HG03095 (cell line): Measurements from ENCODE around the gene CSF2.
"Not testable (repeated sequence)": the region's sequence is repeated elsewhere in the genome, so short reads cannot be mapped to it uniquely, and the experiment has no call there.

Experiments used
- ATAC-seq: cut with Tn5 transposase; IDR thresholded peaks from one replicate; pipeline ENCODE4 v1.9.1; 2021; ENCODE audit warnings: moderate library complexity; ENCODE audit not compliant: unreplicated experiment

CSF2 gene

GRCh38 chr5:132105688-132106087 lies 32.1 kb downstream of the CSF2 start:
- no peak for ATAC-seq

- not testable (repeated sequence) for ATAC-seq
Measured at GRCh38 chr5:132108495-132108894, 34.9 kb downstream of the CSF2 start.

GRCh38 chr5:132108957-132109356 lies 35.4 kb downstream of the CSF2 start:
- ATAC-seq = not testable (repeated sequence)

GRCh38 chr5:132109494-132110053 lies 36.0 kb downstream of the CSF2 start:
- no peak for ATAC-seq

GRCh38 chr5:132110195-132110594 lies 36.6 kb downstream of the CSF2 start:
- no peak for ATAC-seq

- no peak for ATAC-seq
Measured at GRCh38 chr5:132110930-132111329, 37.3 kb downstream of the CSF2 start.

GRCh38 chr5:132112111-132112510 lies 38.5 kb downstream of the CSF2 start:
- no peak for ATAC-seq

- ATAC-seq = no peak
Measured at GRCh38 chr5:132114150-132115121, 40.8 kb downstream of the CSF2 start.

- no peak for ATAC-seq
Measured at GRCh38 chr5:132115375-132115774, 41.8 kb downstream of the CSF2 start.

GRCh38 chr5:132116072-132116471 lies 42.5 kb downstream of the CSF2 start:
- no peak for ATAC-seq

GRCh38 chr5:132116909-132117489 lies 43.4 kb downstream of the CSF2 start:
- not testable (repeated sequence) for ATAC-seq

GRCh38 chr5:132120717-132121116 lies 47.1 kb downstream of the CSF2 start:
- ATAC-seq = not testable (repeated sequence)

- ATAC-seq = not testable (repeated sequence)
Measured at GRCh38 chr5:132122971-132123370, 49.4 kb downstream of the CSF2 start.

GRCh38 chr5:132123578-132123977 lies 50.0 kb downstream of the CSF2 start:
- not testable (repeated sequence) for ATAC-seq
